Pancreas (tissue), 10 donors: ENCODE results near the gene ABCA2. TPM values are rescaled to one million over a fixed set of nuclear protein-coding genes. Genes with fewer than 3 reads are reported as not detected.

Source experiments
- ATAC-seq, 4 donors: fragments of 200-7000 bp; cut with Tn5 transposase; one replicate each; pipeline versions ENCODE4 v1.8.0 to v1.9.1; 2020; ENCODE audit warnings: mild to moderate bottlenecking in 4 of 4, moderate library complexity in 4 of 4
- DNase-seq, 6 donors: peaks; one replicate each; pipeline ENCODE4 v3.0.0-alpha.2; 2020
- FAIRE-seq: peaks from 2 replicates; lab custom pipeline; 2012; peaks lifted over from hg19 to GRCh38; lab: Jason Lieb, UNC
- H3K27ac ChIP-seq, 4 donors: fragments of 200-600 bp; sonication (generic); 1 replicate in 3 of 4; 2 replicates in 1 of 4; pipeline versions ENCODE4 v1.5.0 to v1.8.0; 2020
- H3K27me3 ChIP-seq, 4 donors: fragments of 200-600 bp; one replicate each; pipeline ENCODE4 v1.8.0; 2021
- H3K36me3 ChIP-seq, 3 donors: fragments of 200-600 bp; sonication (generic) in 1 of 3; one replicate each; pipeline versions ENCODE4 v1.5.0 to v1.8.0; 2020 to 2021
- H3K4me1 ChIP-seq, 3 donors: fragments of 200-600 bp; one replicate each; pipeline ENCODE4 v1.8.0; 2021
- H3K4me3 ChIP-seq, 4 donors: fragments of 200-600 bp; sonication (generic) in 2 of 4; one replicate each; pipeline versions ENCODE4 v1.5.0 to v1.8.0; 2020 to 2021
- H3K9me3 ChIP-seq, 4 donors: fragments of 200-600 bp; one replicate each; pipeline ENCODE4 v1.8.0; 2021
- WGBS, 2 donors: extraction: QIAGEN DNeasy Blood & Tissue Kit; methylation state at CpG; one replicate each; pipeline ENCODE4 v1.1.7; 2013; 5-methylcytosine and 5-hydroxymethylcytosine counted together
- intact Hi-C, 3 donors: fragments of 100-400 bp; cut with DNase I; formaldehyde crosslinking; loops; one replicate each; pipeline versions ENCODE4 v1.11.1 to v1.14.2; 2022
- polyA plus RNA-seq, 2 donors: library from polyadenylated mRNA; stranded (reverse); fragments of 200-250 nt; gene quantifications; one replicate each; pipeline ENCODE4 v1.2.3, GENCODE V29; 2013
- total RNA-seq, 6 donors: library from RNA; stranded (reverse); fragmentation: NEBNext Ultra II Directional in 4 of 6; extraction: Animal tissue kit (Norgen Biotek cat#: 25700) in 4 of 6; gene quantifications; one replicate each; pipeline versions ENCODE4 v1.2.1 to v1.2.4, GENCODE V29; 2021 to 2023
- TF ChIP-seq, protein P1 (sequence below), 4 donors: fragments of 200-600 bp; sonication (generic) in 3 of 4; IDR thresholded peaks; one replicate each; pipeline versions ENCODE4 v1.5.0 to v1.8.0; 2021; ENCODE audit warnings: antibody characterized with exemption in 4 of 4
- donor health status: healthy with polysubstance abuse.
- donor health status: DM: no; HTN: no; CAD: no; lungs with moderate emphysema.
- donor health status: DM: no; HTN: no; CAD: no.
- donor health status: control.
- donor health status: control.
- donor health status: Bipolar disorder and iron deficiency.
- donor health status: DM: yes; HTN: yes; CAD: no.
- donor health status: DM: no; HTN: no; CAD: no.
- donor health status: DM: no; HTN: no; CAD: no.
- donor health status: DM: yes; HTN: yes; CAD: no.

The ABCA2 gene
- total and polyA plus RNA-seq, 8 donors: 16.2 to 80.0 (median 27.5) TPM

DNA sequence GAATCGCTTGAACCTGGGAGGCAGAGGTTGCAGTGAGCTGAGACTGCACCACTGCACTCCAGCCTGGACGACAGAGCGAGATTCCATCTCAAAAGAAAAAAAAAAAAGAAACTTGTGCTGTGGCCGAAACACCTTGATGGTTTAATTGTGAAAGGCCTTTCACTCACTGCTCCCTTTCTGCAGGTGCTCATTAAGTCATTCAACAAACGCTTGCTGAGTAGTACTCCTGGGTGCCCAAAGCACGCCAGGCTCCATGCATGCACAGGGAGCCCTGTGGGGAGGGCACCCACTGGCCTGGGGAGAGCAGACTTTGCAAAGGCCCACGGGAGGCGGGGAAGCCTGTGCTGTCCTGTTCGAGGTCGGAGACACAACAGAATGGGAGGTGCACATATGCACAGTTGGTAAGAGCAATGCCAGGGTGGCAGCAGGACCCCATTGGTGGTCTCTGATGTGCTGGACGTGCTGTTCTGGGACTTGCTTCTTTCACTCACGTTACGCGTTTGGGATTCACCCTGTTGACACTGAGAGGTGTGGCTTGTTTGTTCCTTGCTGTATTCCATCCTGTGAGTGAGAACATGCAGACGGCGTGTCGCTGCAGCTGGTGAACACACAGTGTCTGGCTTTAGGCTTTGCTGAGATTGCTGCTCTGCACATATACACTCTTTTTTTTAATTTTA lies 28.8 kb upstream of the ABCA2 start:
- ATAC-seq (no peak), DNase-seq (no peak), FAIRE-seq (no peak)
- WGBS, 2 donors: 86 to 87% methylated on average over 17 of the region's 17 CpGs
- intact Hi-C loops: no loop called here
- Histone ChIP-seq H3K4me3 (no peak overlapping the region), H3K27ac (no peak overlapping the region), H3K36me3 (no peaks in the 10 kb centered on the region), H3K27me3 (no peaks in the 10 kb centered on the region), H3K9me3 (no peaks in the 10 kb centered on the region), H3K4me1 (peaks cover 19 to 25% (median 20%) of the 10 kb centered on the region in 3 donors)
- TF ChIP-seq, protein P1, sequence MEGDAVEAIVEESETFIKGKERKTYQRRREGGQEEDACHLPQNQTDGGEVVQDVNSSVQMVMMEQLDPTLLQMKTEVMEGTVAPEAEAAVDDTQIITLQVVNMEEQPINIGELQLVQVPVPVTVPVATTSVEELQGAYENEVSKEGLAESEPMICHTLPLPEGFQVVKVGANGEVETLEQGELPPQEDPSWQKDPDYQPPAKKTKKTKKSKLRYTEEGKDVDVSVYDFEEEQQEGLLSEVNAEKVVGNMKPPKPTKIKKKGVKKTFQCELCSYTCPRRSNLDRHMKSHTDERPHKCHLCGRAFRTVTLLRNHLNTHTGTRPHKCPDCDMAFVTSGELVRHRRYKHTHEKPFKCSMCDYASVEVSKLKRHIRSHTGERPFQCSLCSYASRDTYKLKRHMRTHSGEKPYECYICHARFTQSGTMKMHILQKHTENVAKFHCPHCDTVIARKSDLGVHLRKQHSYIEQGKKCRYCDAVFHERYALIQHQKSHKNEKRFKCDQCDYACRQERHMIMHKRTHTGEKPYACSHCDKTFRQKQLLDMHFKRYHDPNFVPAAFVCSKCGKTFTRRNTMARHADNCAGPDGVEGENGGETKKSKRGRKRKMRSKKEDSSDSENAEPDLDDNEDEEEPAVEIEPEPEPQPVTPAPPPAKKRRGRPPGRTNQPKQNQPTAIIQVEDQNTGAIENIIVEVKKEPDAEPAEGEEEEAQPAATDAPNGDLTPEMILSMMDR (IDR thresholded peaks at IDR 0.05): no peak

DNA sequence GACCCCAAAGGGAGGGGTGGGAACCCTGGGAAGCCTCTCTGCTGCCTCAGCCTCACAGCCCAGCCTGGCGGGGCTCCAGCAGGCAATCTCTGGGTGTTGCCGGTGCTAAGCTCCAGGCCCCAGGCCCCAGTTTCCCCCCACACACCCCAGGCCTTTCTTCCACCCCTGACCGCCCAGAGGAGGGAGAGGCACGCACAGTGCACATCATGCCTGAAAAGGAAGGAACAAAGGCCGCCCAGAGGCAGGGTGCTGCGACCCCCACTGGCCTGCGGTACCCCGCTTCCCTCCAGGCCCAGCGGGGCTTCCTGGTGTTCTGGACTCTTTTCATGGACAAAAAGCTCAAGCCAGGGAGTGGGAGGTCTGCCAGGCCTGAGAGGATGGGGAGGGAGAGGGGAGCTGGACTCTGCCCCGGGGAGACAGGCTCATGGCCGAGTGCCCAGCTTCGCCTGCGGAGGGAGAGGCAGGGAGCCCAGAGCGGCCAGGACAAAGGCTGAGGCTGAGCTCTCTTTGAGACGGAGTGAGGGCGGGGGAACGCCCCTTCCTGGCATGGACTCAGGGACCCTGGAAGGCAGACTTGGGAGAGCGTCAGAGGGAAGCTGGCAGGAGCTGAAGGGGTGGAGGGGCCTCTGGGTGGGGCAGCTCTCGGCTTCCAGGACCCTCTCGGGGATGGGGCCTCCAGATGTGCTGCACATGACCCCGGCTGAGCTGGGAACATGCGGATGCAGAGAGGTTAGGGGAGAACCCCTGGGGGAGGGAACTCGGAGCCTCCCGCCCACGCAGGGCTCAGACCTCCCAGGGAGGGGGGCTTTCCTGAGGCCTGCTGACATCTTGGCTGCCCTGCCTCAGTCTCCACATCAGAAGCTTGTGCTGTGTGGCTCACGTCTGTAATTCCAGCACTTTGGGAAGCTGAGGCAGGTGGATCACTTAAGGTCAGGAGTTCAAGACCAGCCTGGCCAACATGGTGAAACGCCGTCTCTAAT lies 27.6 kb upstream of the ABCA2 start:
- Histone ChIP-seq H3K27ac (peak overlapping the region; percentile 67 to 82 (median 68)), H3K36me3 (no peaks in the 10 kb centered on the region), H3K9me3 (no peaks in the 10 kb centered on the region), H3K4me3 (no peak overlapping the region), H3K4me1 (peaks cover 19 to 25% (median 20%) of the 10 kb centered on the region in 3 donors), H3K27me3 (no peaks in the 10 kb centered on the region)
- TF ChIP-seq, protein P1 (IDR thresholded peaks at IDR 0.05): no peak
- 13 to 15% methylated on average over 27 to 28 of the region's 28 CpGs for WGBS, 2 donors
- DNase-seq (peak; percentile 92 to 99 (median 96)), FAIRE-seq (no peak), ATAC-seq (peak; percentile 81 to 92 (median 90))
- intact Hi-C loops: no loop called here

DNA sequence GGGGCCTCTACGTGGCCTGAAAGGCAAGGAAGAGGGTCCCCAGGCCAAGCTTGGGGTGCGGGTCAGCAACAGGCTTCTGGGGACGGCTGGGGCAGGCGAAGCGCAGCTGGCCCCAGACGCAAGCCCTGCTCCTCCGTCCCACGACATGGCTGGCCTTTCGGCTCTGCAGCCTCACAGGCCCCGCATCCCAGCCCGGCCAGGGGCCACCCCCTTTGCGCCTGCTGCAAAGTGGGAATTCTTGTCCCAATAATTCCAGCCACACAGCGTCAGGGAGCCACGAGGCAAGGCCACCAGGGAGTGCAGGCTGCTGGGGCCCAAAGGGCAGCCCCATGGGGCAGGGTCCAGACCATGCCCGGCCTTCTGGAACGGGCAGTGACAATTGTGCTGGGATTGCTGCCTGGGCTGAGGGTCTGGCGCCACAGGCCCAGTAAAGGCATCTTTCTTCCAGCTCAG lies 26.9 kb upstream of the ABCA2 start:
- peak overlapping the region; percentile 67 to 82 (median 68) for H3K27ac ChIP-seq
- no peak for FAIRE-seq
- peak overlapping the region in 2 of 4 donors; percentile 50 to 52 for H3K4me3 ChIP-seq
- intact Hi-C loops: no loop called here
- H3K4me1 ChIP-seq: peaks cover 19 to 25% (median 20%) of the 10 kb centered on the region in 3 donors
- H3K36me3 ChIP-seq: no peaks in the 10 kb centered on the region
- no peaks in the 10 kb centered on the region for H3K9me3 ChIP-seq
- peak in 2 of 6 donors; percentile 49 to 74 for DNase-seq
- TF ChIP-seq, protein P1 (IDR thresholded peaks at IDR 0.05): no peak
- no peak for ATAC-seq
- H3K27me3 ChIP-seq: no peaks in the 10 kb centered on the region
- 70 to 73% methylated on average over 17 of the region's 17 CpGs for WGBS, 2 donors

GRCh38 chr9:137053944-137054931 lies 26.2 kb upstream of the ABCA2 start, which contains the start of gene ENTPD2:
Gene ENTPD2 (minus strand): TSS chr9:137054061. CDS start chr9:137053997, 64 bp downstream.
- WGBS, 2 donors: 14 to 20% methylated on average over 38 to 90 of the region's 90 CpGs
- DNase-seq (peak; percentile 73 to 92 (median 84)), ATAC-seq (peak; percentile 80 to 83 (median 81)), FAIRE-seq (no peak)
- Histone ChIP-seq H3K9me3 (no peaks in the 10 kb centered on the region), H3K4me1 (peaks cover 19 to 25% (median 20%) of the 10 kb centered on the region in 3 donors), H3K27ac (peak within 1 kb of the TSS; percentile 67 to 82 (median 68)), H3K27me3 (peaks cover 0 to 4% (median 0%) of the 10 kb centered on the region in 4 donors), H3K4me3 (peak within 1 kb of the TSS; percentile 24 to 52 (median 39)), H3K36me3 (no peaks in the 10 kb centered on the region)
- intact Hi-C loops: no loop called here
- TF ChIP-seq, protein P1 (IDR thresholded peaks at IDR 0.05): no peak
